DND-41 (cell line): ENCODE results near the gene FUT1.

Experiments
- CTCF ChIP-seq: IDR thresholded peaks from 2 replicates; pipeline ENCODE4 v1.5.1; 2012; ENCODE audit warnings: borderline replicate concordance, low read length, moderate library complexity, mild to moderate bottlenecking; ENCODE audit not compliant: poor library complexity, severe bottlenecking; ENCODE audit errors: extremely low read depth
- EZH2 ChIP-seq: IDR thresholded peaks from 3 replicates; pipeline ENCODE4 v1.6.1; 2012; ENCODE audit warnings: borderline replicate concordance, low read depth, mild to moderate bottlenecking, moderate library complexity, low read length, inconsistent platforms; ENCODE audit not compliant: severe bottlenecking

- no peak for TF ChIP-seq CTCF
- TF ChIP-seq EZH2 = no peak
Measured at GRCh38 chr19:48703316-48703715, 49.1 kb downstream of the FUT1 start.
